Prostate gland (tissue), 2 donors: ENCODE measurements around the gene WDR73. TPM values are rescaled to one million over a fixed set of nuclear protein-coding genes. Genes with fewer than 3 reads are reported as not detected.

Experiments
- DNase-seq: peaks from one replicate; pipeline ENCODE4 v3.0.0-alpha.2; 2019; ENCODE audit warnings: low spot score
- H3K27ac ChIP-seq, 2 donors: fragments of 200-600 bp; sonication (generic); 2 replicates each; pipeline ENCODE4 v1.5.1; 2017 to 2019
- H3K27me3 ChIP-seq: fragments of 200-600 bp; sonication (generic); replicated peaks from 2 replicates; pipeline ENCODE4 v1.5.1; 2019; ENCODE audit not compliant: insufficient read depth
- H3K36me3 ChIP-seq, 2 donors: fragments of 200-600 bp; sonication (generic); 1 replicate in 1 of 2; 2 replicates in 1 of 2; pipeline versions ENCODE4 v1.5.1 to v1.8.1; 2017 to 2019
- H3K4me1 ChIP-seq: fragments of 200-600 bp; sonication (generic); replicated peaks from 2 replicates; pipeline ENCODE4 v1.5.1; 2019
- H3K4me3 ChIP-seq, 2 donors: fragments of 200-600 bp; sonication (generic); 2 replicates each; pipeline ENCODE4 v1.5.1; 2017 to 2019
- H3K9me3 ChIP-seq: fragments of 200-600 bp; sonication (generic); 2 replicates; pipeline ENCODE4 v1.5.1; 2017
- CTCF ChIP-seq, 4 experiments: fragments of 200-600 bp in 2 of 4; fragments of 450-650 bp in 2 of 4; sonication (generic) in 2 of 4; IDR thresholded peaks; 1 replicate in 3 of 4; 2 replicates in 1 of 4; pipeline ENCODE4 v1.5.1; 2016 to 2019; ENCODE audit warnings: antibody characterized with exemption in 4 of 4, mild to moderate bottlenecking in 2 of 4, moderate library complexity in 2 of 4
- POLR2A ChIP-seq: fragments of 450-650 bp; IDR thresholded peaks from one replicate; pipeline ENCODE4 v1.6.1; 2016; ENCODE audit warnings: antibody characterized with exemption, mild to moderate bottlenecking
- POLR2AphosphoS5 ChIP-seq: sonication (generic); formaldehyde crosslinking; IDR thresholded peaks from one replicate; pipeline ENCODE4 v1.6.1; 2017; ENCODE audit warnings: antibody characterized with exemption
- WGBS: methylation state at CpG from one replicate; pipeline ENCODE4 v1.1.5; 2018; 5-methylcytosine and 5-hydroxymethylcytosine counted together
- intact Hi-C: fragments of 100-400 bp; cut with DNase I; formaldehyde crosslinking; loops from one replicate; pipeline ENCODE4 v1.14.2; 2022
- total RNA-seq, 2 donors: library from RNA; depleted of rRNA; stranded (reverse); fragments of >200 nt; gene quantifications; one replicate each; pipeline ENCODE4 v1.1.0, GENCODE V29; 2016

The WDR73 gene
- total RNA-seq, 2 donors from 2014 or later: 20.7 to 43.9 TPM

- Histone ChIP-seq H3K27ac (no peak overlapping the region), H3K36me3 (peaks cover 0 to 4% of the 10 kb centered on the region in 2 donors), H3K9me3 (no peaks in the 10 kb centered on the region), H3K27me3 (no peaks in the 10 kb centered on the region), H3K4me1 (no peaks in the 10 kb centered on the region), H3K4me3 (no peak overlapping the region)
- intact Hi-C loops: no loop called here
- no peak for TF ChIP-seq CTCF (IDR thresholded peaks at IDR 0.05)
- TF ChIP-seq POLR2A: no peak
- no peak for TF ChIP-seq POLR2AphosphoS5
- no peak for DNase-seq
- 67% methylated on average over 1 of the region's 1 CpG for WGBS
These were observed 30.0 kb upstream of the WDR73 start for GRCh38 chr15:84684092-84684491.

- Histone ChIP-seq H3K27me3 (no peaks in the 10 kb centered on the region), H3K9me3 (no peaks in the 10 kb centered on the region), H3K4me1 (no peaks in the 10 kb centered on the region), H3K4me3 (no peak overlapping the region), H3K36me3 (peaks cover 0 to 4% of the 10 kb centered on the region in 2 donors), H3K27ac (no peak overlapping the region)
- TF ChIP-seq POLR2AphosphoS5: no peak
- no peak for TF ChIP-seq CTCF (IDR thresholded peaks at IDR 0.05)
- no peak for TF ChIP-seq POLR2A
- intact Hi-C loops: no loop called here
- no peak for DNase-seq
- WGBS: 95% methylated on average over 3 of the region's 3 CpGs
These were observed 27.7 kb upstream of the WDR73 start for GRCh38 chr15:84681831-84682230.

- intact Hi-C loops: no loop called here
- Histone ChIP-seq H3K9me3 (no peaks in the 10 kb centered on the region), H3K4me3 (no peak overlapping the region), H3K36me3 (no peaks in the 10 kb centered on the region), H3K4me1 (no peaks in the 10 kb centered on the region), H3K27ac (no peak overlapping the region), H3K27me3 (no peaks in the 10 kb centered on the region)
- DNase-seq: no peak
- TF ChIP-seq POLR2A (no peak), CTCF (IDR thresholded peaks at IDR 0.05) (no peak), POLR2AphosphoS5 (no peak)
These were observed 17.1 kb upstream of the WDR73 start for GRCh38 chr15:84671211-84671610.

- no peak for TF ChIP-seq CTCF (IDR thresholded peaks at IDR 0.05)
- no peak for TF ChIP-seq POLR2A
- TF ChIP-seq POLR2AphosphoS5: no peak
- WGBS: 88% methylated on average over 8 of the region's 8 CpGs
- H3K27me3 ChIP-seq: no peaks in the 10 kb centered on the region
- H3K4me1 ChIP-seq: no peaks in the 10 kb centered on the region
- intact Hi-C loops: no loop called here
- H3K36me3 ChIP-seq: no peaks in the 10 kb centered on the region
- no peak for DNase-seq
- H3K9me3 ChIP-seq: no peaks in the 10 kb centered on the region
- no peak overlapping the region for H3K27ac ChIP-seq
- no peak overlapping the region for H3K4me3 ChIP-seq
These were observed 15.6 kb upstream of the WDR73 start for GRCh38 chr15:84669726-84670125.

GRCh38 chr15:84668221-84668982, 14.3 kb upstream of the WDR73 start:
- Histone ChIP-seq H3K36me3 (no peaks in the 10 kb centered on the region), H3K27ac (no peak overlapping the region)
- 93% methylated on average over 3 of the region's 3 CpGs for WGBS

More at GRCh38 chr15:84668221-84668982, 14.3 kb upstream of the WDR73 start:
- H3K9me3 ChIP-seq: no peaks in the 10 kb centered on the region
- no peaks in the 10 kb centered on the region for H3K27me3 ChIP-seq
- no peak overlapping the region for H3K4me3 ChIP-seq
- no peak for DNase-seq
- intact Hi-C loops: no loop called here
- TF ChIP-seq CTCF (IDR thresholded peaks at IDR 0.05): no peak
- TF ChIP-seq POLR2A: no peak
- no peak for TF ChIP-seq POLR2AphosphoS5
- H3K4me1 ChIP-seq: no peaks in the 10 kb centered on the region
